ENCODE data around the gene EYS.

The EYS gene

DNA sequence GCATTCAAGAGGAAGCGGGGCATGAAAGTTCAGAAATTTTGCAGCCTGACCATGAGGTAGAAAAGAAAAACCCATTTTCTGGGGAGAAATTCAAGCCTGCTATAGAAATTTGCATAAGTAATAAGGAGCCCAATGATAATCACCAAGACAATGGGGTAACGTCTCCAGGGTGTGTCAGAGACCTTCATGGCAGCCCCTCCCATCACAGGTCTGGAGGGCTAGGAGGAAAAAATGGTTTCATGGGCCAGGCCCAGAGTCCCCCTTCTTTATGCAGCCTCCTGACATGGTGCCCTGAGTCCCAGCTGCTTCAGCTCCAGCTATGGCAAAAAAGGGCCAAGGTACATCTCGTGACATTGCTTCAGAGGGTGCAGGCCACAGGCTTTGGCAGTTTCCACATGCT is 618.5 kb downstream of the EYS start:
- Histone ChIP-seq H3K27me3 (ENCODE audit: control insufficient read depth, insufficient read depth, low read length) (no peaks in the 10 kb centered on the region), H3K9ac (ENCODE audit: low read depth, low read length) (no peak overlapping the region), H3K36me3 (ENCODE audit: insufficient read depth, low read length) (no peaks in the 10 kb centered on the region)

DNA sequence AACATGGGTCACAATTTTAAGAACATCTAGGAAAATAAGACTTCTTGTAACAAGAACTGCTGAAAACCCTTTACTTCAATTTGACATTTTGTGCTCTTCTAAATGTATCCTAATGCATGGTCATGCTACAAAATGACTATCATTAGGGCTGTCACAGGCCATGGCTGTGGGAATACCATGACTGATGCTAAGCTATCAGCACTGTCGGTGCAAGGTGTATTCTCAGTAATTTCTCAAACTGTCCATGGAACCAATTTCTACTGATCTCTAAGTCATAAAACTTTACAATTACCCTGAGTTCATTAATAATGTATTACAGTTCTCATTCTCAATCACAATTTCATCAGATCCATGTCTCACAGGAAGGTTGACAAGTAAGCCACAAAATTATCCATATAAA is 625.3 kb downstream of the EYS start:
- Histone ChIP-seq H3K4me1 (ENCODE audit: control insufficient read depth, insufficient read depth, low read length) (no peaks in the 10 kb centered on the region), H3K4me2 (ENCODE audit: low read length) (no peak overlapping the region), H3K27me3 (ENCODE audit: control insufficient read depth, insufficient read depth, low read length) (no peaks in the 10 kb centered on the region), H3K9me3 (replicated peaks; ENCODE audit: low read length) (peaks cover 3% of the 10 kb centered on the region), H3K4me3 (ENCODE audit: low read length) (no peak overlapping the region), H3K36me3 (ENCODE audit: insufficient read depth, low read length) (no peaks in the 10 kb centered on the region), H3K9ac (ENCODE audit: low read depth, low read length) (no peak overlapping the region)

More for the DNA sequence above, 618.5 kb downstream of the EYS start:
- no peaks in the 10 kb centered on the region for H3K4me1 ChIP-seq (ENCODE audit: control insufficient read depth, insufficient read depth, low read length)
- no peak overlapping the region for H3K4me2 ChIP-seq (ENCODE audit: low read length)
- no peak overlapping the region for H3K4me3 ChIP-seq (ENCODE audit: low read length)
- peaks cover 7% of the 10 kb centered on the region for H3K9me3 ChIP-seq (replicated peaks; ENCODE audit: low read length)

DNA sequence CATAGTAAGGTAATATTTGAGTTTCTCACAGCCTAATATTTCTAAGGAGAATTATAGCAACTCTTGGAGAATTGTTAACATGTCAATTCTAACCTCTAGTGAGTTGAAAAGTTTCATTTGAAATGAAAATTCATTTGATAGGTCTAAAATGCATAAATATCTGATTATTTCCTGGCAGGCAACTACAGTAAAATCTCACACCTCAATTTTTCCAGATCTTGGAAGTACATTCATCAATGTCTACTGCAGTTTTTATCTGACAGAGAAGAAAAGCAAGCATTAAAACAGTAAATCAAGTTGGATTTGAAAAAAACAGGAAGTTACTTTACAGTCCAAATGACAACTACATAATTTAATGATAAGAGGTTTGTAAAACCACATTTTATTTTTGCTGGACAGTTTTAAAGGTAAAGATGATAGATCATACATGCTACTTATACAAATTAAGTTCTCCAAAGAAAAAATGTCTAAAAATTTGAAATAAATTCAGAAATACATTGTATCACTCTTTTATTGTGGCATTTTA is 631.3 kb downstream of the EYS start:
- no peak overlapping the region for H3K4me3 ChIP-seq (ENCODE audit: low read length)
- H3K4me1 ChIP-seq (ENCODE audit: control insufficient read depth, insufficient read depth, low read length), result no peaks in the 10 kb centered on the region

DNA sequence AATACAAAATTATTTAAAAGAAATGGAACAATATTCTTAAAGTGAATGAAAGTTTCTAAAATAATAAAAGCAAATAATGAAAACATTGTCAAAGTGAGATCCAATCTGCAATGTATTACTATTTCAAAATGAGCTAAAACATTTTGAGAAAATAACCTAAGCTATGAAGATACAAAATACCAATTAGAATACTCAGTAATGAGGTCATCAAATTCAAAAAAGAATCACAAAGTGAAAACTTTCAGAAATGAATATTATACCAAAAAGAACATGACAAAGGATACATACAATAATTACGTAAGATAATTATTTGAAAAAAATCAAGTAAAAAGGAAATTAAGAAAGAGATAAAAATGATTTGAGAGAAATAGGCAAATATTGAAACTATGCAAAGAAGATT is 634.5 kb downstream of the EYS start:
- no peaks in the 10 kb centered on the region for H3K27me3 ChIP-seq (ENCODE audit: control insufficient read depth, insufficient read depth, low read length)
- no peak overlapping the region for H3K9ac ChIP-seq (ENCODE audit: low read depth, low read length)
- no peak overlapping the region for H3K4me3 ChIP-seq (ENCODE audit: low read length)
- no peak overlapping the region for H3K4me2 ChIP-seq (ENCODE audit: low read length)
- no peaks in the 10 kb centered on the region for H3K36me3 ChIP-seq (ENCODE audit: insufficient read depth, low read length)
- peaks cover 3% of the 10 kb centered on the region for H3K9me3 ChIP-seq (replicated peaks; ENCODE audit: low read length)
- no peaks in the 10 kb centered on the region for H3K4me1 ChIP-seq (ENCODE audit: control insufficient read depth, insufficient read depth, low read length)

More for the DNA sequence above, 631.3 kb downstream of the EYS start:
- Histone ChIP-seq H3K9ac (ENCODE audit: low read depth, low read length) (no peak overlapping the region), H3K36me3 (ENCODE audit: insufficient read depth, low read length) (no peaks in the 10 kb centered on the region), H3K4me2 (ENCODE audit: low read length) (no peak overlapping the region), H3K9me3 (replicated peaks; ENCODE audit: low read length) (no peaks in the 10 kb centered on the region), H3K27me3 (ENCODE audit: control insufficient read depth, insufficient read depth, low read length) (no peaks in the 10 kb centered on the region)

DNA sequence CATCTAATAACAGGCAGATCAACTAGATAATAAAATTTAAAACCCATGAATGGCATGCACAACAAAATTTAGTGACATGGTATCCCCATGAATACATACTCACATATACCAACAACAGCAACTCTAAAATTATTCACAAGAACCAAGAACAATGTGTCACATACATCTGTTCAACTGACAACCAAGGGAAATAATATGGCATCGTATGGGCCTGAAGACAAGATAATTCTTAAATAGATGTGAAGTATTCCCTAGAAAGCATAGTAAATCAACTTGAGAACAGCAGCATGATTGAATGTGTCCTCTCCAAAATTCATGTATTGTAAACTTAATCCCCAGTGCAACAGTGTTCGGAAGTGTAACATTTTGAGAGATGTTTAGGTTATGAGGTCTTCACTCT is 635.5 kb downstream of the EYS start:
- no peaks in the 10 kb centered on the region for H3K4me1 ChIP-seq (ENCODE audit: control insufficient read depth, insufficient read depth, low read length)
- no peaks in the 10 kb centered on the region for H3K36me3 ChIP-seq (ENCODE audit: insufficient read depth, low read length)
- H3K4me2 ChIP-seq (ENCODE audit: low read length), result no peak overlapping the region
- H3K9me3 ChIP-seq (replicated peaks; ENCODE audit: low read length), result peaks cover 3% of the 10 kb centered on the region
- no peak overlapping the region for H3K4me3 ChIP-seq (ENCODE audit: low read length)
- H3K9ac ChIP-seq (ENCODE audit: low read depth, low read length), result no peak overlapping the region
- no peaks in the 10 kb centered on the region for H3K27me3 ChIP-seq (ENCODE audit: control insufficient read depth, insufficient read depth, low read length)

DNA sequence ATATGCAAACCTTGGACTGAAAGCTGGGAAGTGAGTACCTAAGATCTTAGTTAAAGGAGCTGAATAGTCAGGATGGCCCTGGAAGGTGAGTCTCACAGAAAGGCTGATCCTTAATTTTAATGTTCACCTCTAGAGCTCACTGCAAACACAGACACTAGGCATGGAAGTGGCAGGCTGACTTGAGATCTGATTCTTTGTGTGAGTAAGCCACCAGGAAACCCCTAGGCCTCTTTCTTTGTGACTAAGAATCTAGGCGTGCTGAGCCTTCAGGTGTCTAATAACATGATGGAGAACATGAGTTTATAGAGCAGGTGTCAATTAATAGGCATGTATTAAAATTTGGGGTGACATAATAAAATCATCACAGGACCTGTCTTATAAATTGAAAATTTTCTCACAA is 642.2 kb downstream of the EYS start:
- no peaks in the 10 kb centered on the region for H3K4me1 ChIP-seq (ENCODE audit: control insufficient read depth, insufficient read depth, low read length)
- no peak overlapping the region for H3K4me2 ChIP-seq (ENCODE audit: low read length)
- no peaks in the 10 kb centered on the region for H3K36me3 ChIP-seq (ENCODE audit: insufficient read depth, low read length)
- H3K9me3 ChIP-seq (replicated peaks; ENCODE audit: low read length), result no peaks in the 10 kb centered on the region
- no peak overlapping the region for H3K9ac ChIP-seq (ENCODE audit: low read depth, low read length)
- H3K4me3 ChIP-seq (ENCODE audit: low read length), result no peak overlapping the region
- no peaks in the 10 kb centered on the region for H3K27me3 ChIP-seq (ENCODE audit: control insufficient read depth, insufficient read depth, low read length)

DNA sequence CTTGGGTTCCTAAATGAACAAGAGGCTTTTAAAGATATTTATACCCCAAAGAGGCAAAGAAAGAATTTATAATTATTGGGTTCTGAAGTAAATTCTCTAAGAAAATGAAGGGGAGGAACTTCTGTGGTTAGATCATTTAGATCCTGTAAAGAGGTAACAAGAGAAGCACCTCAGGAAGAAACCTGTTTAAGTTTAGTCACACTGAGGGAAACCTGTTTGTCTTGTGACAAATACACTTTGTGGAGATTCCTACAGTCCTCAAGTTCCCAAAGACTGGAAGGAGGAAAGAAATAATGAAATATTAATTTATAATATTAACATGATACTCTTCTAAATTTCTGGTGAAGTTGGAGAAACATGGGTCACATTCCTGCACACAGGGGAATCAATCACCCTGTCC is 647.5 kb downstream of the EYS start:
- Histone ChIP-seq H3K4me3 (ENCODE audit: low read length) (no peak overlapping the region), H3K36me3 (ENCODE audit: insufficient read depth, low read length) (no peaks in the 10 kb centered on the region), H3K9me3 (replicated peaks; ENCODE audit: low read length) (no peaks in the 10 kb centered on the region), H3K27me3 (ENCODE audit: control insufficient read depth, insufficient read depth, low read length) (no peaks in the 10 kb centered on the region), H3K9ac (ENCODE audit: low read depth, low read length) (no peak overlapping the region), H3K4me2 (ENCODE audit: low read length) (no peak overlapping the region), H3K4me1 (ENCODE audit: control insufficient read depth, insufficient read depth, low read length) (no peaks in the 10 kb centered on the region)

DNA sequence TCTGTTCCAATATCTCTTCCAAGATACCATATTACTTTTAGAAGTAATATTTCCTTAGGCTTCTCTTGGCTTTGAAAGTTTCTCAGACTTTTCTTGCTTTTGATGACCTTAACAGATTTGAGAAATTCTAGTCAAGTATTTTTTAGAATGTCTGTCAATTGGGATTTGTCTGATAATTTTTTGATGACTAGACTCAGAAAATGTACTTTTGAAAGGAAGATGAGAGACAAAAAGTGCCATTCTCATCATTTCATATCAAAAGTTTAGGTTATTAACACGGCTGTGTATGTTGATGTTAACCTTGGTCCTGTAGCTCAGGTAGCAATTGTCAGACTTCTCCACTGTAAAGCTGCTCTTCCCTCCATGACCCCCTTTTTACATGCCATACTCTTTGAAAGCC is 651.5 kb downstream of the EYS start:
- Histone ChIP-seq H3K9ac (ENCODE audit: low read depth, low read length) (no peak overlapping the region), H3K4me3 (ENCODE audit: low read length) (no peak overlapping the region), H3K4me1 (ENCODE audit: control insufficient read depth, insufficient read depth, low read length) (no peaks in the 10 kb centered on the region), H3K27me3 (ENCODE audit: control insufficient read depth, insufficient read depth, low read length) (no peaks in the 10 kb centered on the region), H3K9me3 (replicated peaks; ENCODE audit: low read length) (no peaks in the 10 kb centered on the region), H3K36me3 (ENCODE audit: insufficient read depth, low read length) (no peaks in the 10 kb centered on the region), H3K4me2 (ENCODE audit: low read length) (no peak overlapping the region)

DNA sequence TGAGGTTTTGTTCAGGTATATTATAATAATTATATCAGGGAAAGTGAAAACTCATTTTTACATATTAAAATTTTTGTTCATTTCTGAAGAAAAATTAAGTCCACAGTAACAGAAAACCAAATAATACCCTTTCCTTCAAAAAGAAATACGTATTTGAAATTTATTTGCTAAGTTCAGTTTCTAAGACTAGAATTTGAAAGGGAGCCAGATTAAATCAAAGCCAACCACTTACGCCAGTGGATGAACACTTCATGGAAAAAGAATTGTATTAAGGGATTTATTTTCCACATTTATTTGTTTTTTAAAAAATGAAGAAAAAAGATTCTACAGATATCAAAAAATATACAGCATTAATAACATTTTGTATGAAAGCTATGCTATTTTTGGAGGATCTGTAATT is 654.4 kb downstream of the EYS start:
- Histone ChIP-seq H3K4me1 (ENCODE audit: control insufficient read depth, insufficient read depth, low read length) (no peaks in the 10 kb centered on the region), H3K4me3 (ENCODE audit: low read length) (no peak overlapping the region), H3K27me3 (ENCODE audit: control insufficient read depth, insufficient read depth, low read length) (no peaks in the 10 kb centered on the region), H3K36me3 (ENCODE audit: insufficient read depth, low read length) (no peaks in the 10 kb centered on the region), H3K9me3 (replicated peaks; ENCODE audit: low read length) (no peaks in the 10 kb centered on the region), H3K4me2 (ENCODE audit: low read length) (no peak overlapping the region), H3K9ac (ENCODE audit: low read depth, low read length) (no peak overlapping the region)

DNA sequence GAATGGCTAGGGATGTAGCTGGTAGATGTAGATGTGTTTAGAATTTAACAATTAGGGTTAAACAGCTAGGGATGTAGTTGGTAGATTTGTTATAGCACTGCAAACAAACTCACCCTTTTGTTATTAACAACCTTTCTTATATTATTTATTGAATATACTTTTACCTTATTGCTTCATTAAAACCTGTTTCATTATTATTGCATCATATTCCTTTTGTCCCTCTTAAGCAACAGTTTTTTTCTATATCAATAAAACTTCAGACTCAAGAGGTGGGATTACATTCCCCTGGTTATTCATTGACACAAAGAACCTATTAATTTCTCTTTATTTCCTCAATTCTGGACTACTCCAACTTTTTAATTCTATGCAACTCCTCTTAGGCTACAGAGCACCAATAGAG is 661.2 kb downstream of the EYS start:
- Histone ChIP-seq H3K9ac (ENCODE audit: low read depth, low read length) (no peak overlapping the region), H3K9me3 (replicated peaks; ENCODE audit: low read length) (no peaks in the 10 kb centered on the region), H3K4me2 (ENCODE audit: low read length) (no peak overlapping the region), H3K4me1 (ENCODE audit: control insufficient read depth, insufficient read depth, low read length) (no peaks in the 10 kb centered on the region), H3K4me3 (ENCODE audit: low read length) (no peak overlapping the region), H3K27me3 (ENCODE audit: control insufficient read depth, insufficient read depth, low read length) (no peaks in the 10 kb centered on the region), H3K36me3 (ENCODE audit: insufficient read depth, low read length) (no peaks in the 10 kb centered on the region)

DNA sequence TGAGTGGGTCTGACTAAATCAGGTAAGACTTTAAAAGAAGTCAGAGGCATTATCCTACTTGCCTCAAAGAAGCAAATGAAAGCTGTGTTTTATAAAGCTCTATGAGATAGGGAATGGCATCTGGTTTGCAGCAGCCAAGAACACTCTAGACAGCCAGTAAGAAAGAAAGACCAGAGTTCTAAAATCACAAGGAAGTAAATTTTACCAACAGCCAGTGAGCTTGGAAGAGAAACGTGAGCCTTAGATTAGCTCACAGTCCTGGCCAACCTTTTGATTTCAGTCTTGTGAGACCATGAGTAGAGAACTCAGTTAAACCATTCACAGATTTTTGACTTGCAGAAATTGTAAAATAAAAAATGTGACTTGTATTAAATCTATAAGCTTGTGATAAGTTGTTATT is 693.0 kb downstream of the EYS start:
- Histone ChIP-seq H3K27me3 (ENCODE audit: control insufficient read depth, insufficient read depth, low read length) (no peaks in the 10 kb centered on the region), H3K9me3 (replicated peaks; ENCODE audit: low read length) (peaks cover 2% of the 10 kb centered on the region), H3K4me2 (ENCODE audit: low read length) (no peak overlapping the region), H3K36me3 (ENCODE audit: insufficient read depth, low read length) (no peaks in the 10 kb centered on the region), H3K4me1 (ENCODE audit: control insufficient read depth, insufficient read depth, low read length) (no peaks in the 10 kb centered on the region), H3K9ac (ENCODE audit: low read depth, low read length) (no peak overlapping the region), H3K4me3 (ENCODE audit: low read length) (no peak overlapping the region)

DNA sequence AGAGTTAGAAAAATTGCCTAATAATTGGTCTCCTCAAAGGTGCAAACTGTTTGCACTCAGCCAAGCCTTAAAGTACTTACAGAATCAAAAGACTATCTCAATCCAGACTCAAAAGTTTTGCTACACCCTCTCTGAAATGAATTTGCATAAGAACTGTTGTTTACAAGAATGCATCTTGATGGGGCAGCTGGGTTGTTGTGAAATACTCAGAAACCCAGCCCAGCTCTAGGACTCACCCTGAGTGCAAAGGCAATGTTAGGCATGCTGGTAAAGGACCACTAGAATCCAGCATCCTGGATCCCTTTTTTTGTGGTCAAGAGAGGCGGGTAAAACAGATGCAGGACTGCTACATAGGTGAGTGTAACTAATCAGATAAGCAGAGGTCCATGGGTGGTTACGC is 700.2 kb downstream of the EYS start:
- Histone ChIP-seq H3K4me1 (ENCODE audit: control insufficient read depth, insufficient read depth, low read length) (no peaks in the 10 kb centered on the region), H3K4me2 (ENCODE audit: low read length) (no peak overlapping the region), H3K9ac (ENCODE audit: low read depth, low read length) (no peak overlapping the region), H3K4me3 (ENCODE audit: low read length) (no peak overlapping the region), H3K27me3 (ENCODE audit: control insufficient read depth, insufficient read depth, low read length) (no peaks in the 10 kb centered on the region), H3K36me3 (ENCODE audit: insufficient read depth, low read length) (no peaks in the 10 kb centered on the region), H3K9me3 (replicated peaks; ENCODE audit: low read length) (no peaks in the 10 kb centered on the region)

Data from skeletal muscle satellite cell (primary cell).